Ascending aorta (tissue), 2 donors: ENCODE data around the gene PARD3B. TPM values are rescaled to one million over a fixed set of nuclear protein-coding genes. Genes with fewer than 3 reads are reported as not detected.

Source experiments
- DNase-seq, 2 donors: peaks; one replicate each; pipeline ENCODE4 v3.0.0-alpha.2; 2019; ENCODE audit warnings: low spot score in 2 of 2
- H3K27ac ChIP-seq, 2 donors: fragments of 200-600 bp; sonication (generic); one replicate each; pipeline ENCODE4 v1.5.1; 2016 to 2017; ENCODE audit warnings: mild to moderate bottlenecking in 1 of 2
- H3K27me3 ChIP-seq: fragments of 200-600 bp; sonication (generic); one replicate; pipeline ENCODE4 v1.5.1; 2017
- H3K36me3 ChIP-seq, 2 donors: fragments of 200-600 bp; sonication (generic); one replicate each; pipeline ENCODE4 v1.5.1; 2016
- H3K4me1 ChIP-seq, 2 donors: fragments of 200-600 bp; sonication (generic); one replicate each; pipeline ENCODE4 v1.5.1; 2016 to 2017; ENCODE audit warnings: mild to moderate bottlenecking in 1 of 2
- H3K4me3 ChIP-seq, 2 donors: fragments of 200-600 bp; sonication (generic); one replicate each; pipeline ENCODE4 v1.5.1; 2016 to 2017; ENCODE audit warnings: mild to moderate bottlenecking in 1 of 2
- H3K9me3 ChIP-seq, 2 donors: fragments of 200-600 bp; sonication (generic); one replicate each; pipeline ENCODE4 v1.5.1; 2016
- CTCF ChIP-seq, 3 experiments: fragments of 200-600 bp in 2 of 3; fragments of 450-650 bp in 1 of 3; sonication (generic) in 2 of 3; IDR thresholded peaks; one replicate each; pipeline ENCODE4 v1.5.1; 2016 to 2019; ENCODE audit warnings: antibody characterized with exemption in 3 of 3, mild to moderate bottlenecking in 1 of 3, moderate library complexity in 1 of 3
- intact Hi-C: fragments of 100-400 bp; cut with DNase I; formaldehyde crosslinking; loops from one replicate; pipeline ENCODE4 v1.15.1; 2023
- total RNA-seq: library from RNA; depleted of rRNA; stranded (reverse); fragments of >200 nt; gene quantifications from one replicate; pipeline ENCODE4 v1.1.0, GENCODE V29; 2016

PARD3B gene
- total RNA-seq, 1 donor from 2014 or later = 9.5 TPM

GRCh38 chr2:204504594-204504993 lies 40.7 kb upstream of the PARD3B start:
- no peaks in the 10 kb centered on the region for H3K36me3 ChIP-seq
- H3K27ac ChIP-seq = no peak overlapping the region
- no peaks in the 10 kb centered on the region for H3K4me1 ChIP-seq
- no peak overlapping the region for H3K4me3 ChIP-seq
- H3K27me3 ChIP-seq = no peaks in the 10 kb centered on the region
- H3K9me3 ChIP-seq = no peaks in the 10 kb centered on the region
- TF ChIP-seq CTCF (IDR thresholded peaks at IDR 0.05) = no peak
- intact Hi-C loops = no loop called here
- DNase-seq = no peak

- Histone ChIP-seq H3K4me1 (no peaks in the 10 kb centered on the region), H3K27me3 (no peaks in the 10 kb centered on the region), H3K9me3 (no peaks in the 10 kb centered on the region), H3K27ac (no peak overlapping the region), H3K4me3 (no peak overlapping the region), H3K36me3 (no peaks in the 10 kb centered on the region)
- intact Hi-C loops = no loop called here
- no peak for TF ChIP-seq CTCF (IDR thresholded peaks at IDR 0.05)
- DNase-seq = no peak
Observed at GRCh38 chr2:204505488-204505887, 39.8 kb upstream of the PARD3B start.

GRCh38 chr2:204505946-204506345 lies 39.3 kb upstream of the PARD3B start:
- H3K4me3 ChIP-seq = no peak overlapping the region
- H3K27ac ChIP-seq = no peak overlapping the region
- no peaks in the 10 kb centered on the region for H3K27me3 ChIP-seq
- no peaks in the 10 kb centered on the region for H3K9me3 ChIP-seq
- intact Hi-C loops = no loop called here
- DNase-seq = no peak
- H3K36me3 ChIP-seq = no peaks in the 10 kb centered on the region
- no peaks in the 10 kb centered on the region for H3K4me1 ChIP-seq
- TF ChIP-seq CTCF (IDR thresholded peaks at IDR 0.05) = no peak

DNA sequence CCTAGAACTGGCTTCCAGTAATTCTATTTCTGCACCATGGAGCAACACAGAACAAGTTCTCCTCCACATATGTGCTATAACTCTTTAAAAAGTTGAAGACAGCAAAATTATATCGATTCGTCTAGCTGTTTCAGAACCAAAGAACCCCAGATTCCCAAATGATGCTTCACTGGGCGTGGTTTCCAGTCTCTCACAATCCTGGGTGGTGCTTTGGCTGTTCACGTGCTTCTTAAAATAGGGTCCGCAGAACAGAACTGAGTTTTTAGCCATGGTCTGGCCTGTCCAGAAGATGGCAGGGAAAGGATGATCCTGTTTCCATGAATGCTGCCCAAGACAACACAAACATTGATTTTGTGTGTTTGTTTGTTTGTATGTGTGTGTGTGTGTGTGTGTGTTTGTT lies 37.6 kb upstream of the PARD3B start:
- no peaks in the 10 kb centered on the region for H3K36me3 ChIP-seq
- H3K4me3 ChIP-seq = no peak overlapping the region
- intact Hi-C loops = no loop called here
- H3K27ac ChIP-seq = no peak overlapping the region
- no peaks in the 10 kb centered on the region for H3K9me3 ChIP-seq
- no peak for TF ChIP-seq CTCF (IDR thresholded peaks at IDR 0.05)
- no peaks in the 10 kb centered on the region for H3K27me3 ChIP-seq
- no peaks in the 10 kb centered on the region for H3K4me1 ChIP-seq
- no peak for DNase-seq

DNA sequence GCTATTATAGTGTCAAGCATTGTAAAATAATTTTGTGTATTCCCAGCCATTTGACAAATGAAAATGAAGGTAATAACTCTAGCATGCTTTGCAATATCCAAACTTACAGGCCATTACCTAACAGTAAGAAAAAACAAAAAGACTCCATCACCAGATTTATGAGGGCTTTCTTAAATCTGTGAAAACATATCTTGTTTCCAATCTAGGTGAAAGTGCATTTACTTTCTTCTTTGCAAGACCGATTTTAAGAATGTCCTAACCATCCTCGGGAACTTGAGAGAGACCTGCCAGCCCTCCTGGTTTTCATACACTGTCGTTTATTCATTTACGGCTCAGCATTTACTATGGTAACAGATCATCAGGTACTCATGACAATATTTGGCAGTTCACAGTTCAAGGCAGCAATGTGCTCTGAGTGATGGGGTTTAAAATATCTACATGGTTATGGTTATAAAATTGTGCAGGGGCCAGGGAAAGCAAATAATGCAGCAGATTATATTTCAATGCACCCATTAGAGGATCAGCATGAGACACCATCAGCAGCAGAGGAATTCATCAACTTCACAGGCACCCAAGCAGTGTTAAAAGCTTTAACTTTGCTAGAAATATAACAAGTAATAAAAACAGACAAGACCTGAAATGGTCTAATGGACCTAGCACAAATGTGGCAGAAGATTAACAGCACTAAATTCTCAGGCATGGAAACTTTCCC lies 34.4 kb upstream of the PARD3B start:
- Histone ChIP-seq H3K27ac (no peak overlapping the region), H3K4me3 (no peak overlapping the region), H3K27me3 (no peaks in the 10 kb centered on the region), H3K9me3 (no peaks in the 10 kb centered on the region), H3K36me3 (no peaks in the 10 kb centered on the region), H3K4me1 (no peaks in the 10 kb centered on the region)
- no peak for DNase-seq
- no peak for TF ChIP-seq CTCF (IDR thresholded peaks at IDR 0.05)
- intact Hi-C loops = no loop called here

- H3K4me3 ChIP-seq = no peak overlapping the region
- H3K4me1 ChIP-seq = no peaks in the 10 kb centered on the region
- intact Hi-C loops = no loop called here
- no peaks in the 10 kb centered on the region for H3K36me3 ChIP-seq
- H3K27me3 ChIP-seq = no peaks in the 10 kb centered on the region
- no peaks in the 10 kb centered on the region for H3K9me3 ChIP-seq
- no peak for TF ChIP-seq CTCF (IDR thresholded peaks at IDR 0.05)
- no peak overlapping the region for H3K27ac ChIP-seq
- no peak for DNase-seq
Observed at GRCh38 chr2:204514439-204514838, 30.8 kb upstream of the PARD3B start.
